PC-9 (cell line): ENCODE data around the gene ADAMTS19. TPM values are rescaled to one million over a fixed set of nuclear protein-coding genes. Genes with fewer than 3 reads are reported as not detected.

Experiments
- BruUV-seq: library from RNA; stranded (reverse); fragments of 400-500 nt; replicated peaks from 2 replicates; lab custom pipeline; 2021; lab: Mats Ljungman, UMichigan
- CTCF ChIA-PET: fragments of 300-600 bp; sonication (Branson Sonifier 250); formaldehyde crosslinking; loops from one replicate; lab custom pipeline; 2022; ENCODE audit warnings: antibody characterized with exemption; lab: Charles Lee
- POLR2A ChIA-PET: fragments of 300-600 bp; sonication (Branson Sonifier 250); formaldehyde crosslinking; loops from one replicate; lab custom pipeline; 2022; ENCODE audit warnings: antibody characterized with exemption; ENCODE audit not compliant: unreplicated experiment; lab: Charles Lee
- DNase-seq, 2 experiments: peaks; one replicate each; pipeline versions ENCODE4 v3.0.0 to v3.0.0-alpha.2; 2015 to 2022; ENCODE audit warnings: mixed read lengths in 1 of 2
- H2AFZ ChIP-seq: fragments of 200-600 bp; sonication (generic); 2 replicates; pipeline ENCODE4 v1.8.1; 2017; ENCODE audit warnings: antibody characterized with exemption
- H3F3A ChIP-seq: fragments of 200-600 bp; sonication (generic); 2 replicates; pipeline ENCODE4 v1.8.1; 2017; ENCODE audit warnings: antibody characterized with exemption, mild to moderate bottlenecking, low read depth; ENCODE audit not compliant: insufficient read depth
- H3K27ac ChIP-seq: fragments of 200-600 bp; sonication (generic); 2 replicates; pipeline ENCODE4 v1.6.1; 2016; ENCODE audit warnings: mixed run types
- H3K27me3 ChIP-seq: fragments of 200-600 bp; sonication (generic); 2 replicates; pipeline ENCODE4 v1.6.1; 2016; ENCODE audit warnings: low read depth, mixed run types; ENCODE audit not compliant: insufficient read depth
- H3K36me3 ChIP-seq: fragments of 200-600 bp; sonication (generic); 2 replicates; pipeline ENCODE4 v1.6.1; 2016; ENCODE audit warnings: low read depth, mixed run types
- H3K4me1 ChIP-seq: fragments of 200-600 bp; sonication (generic); replicated peaks from 2 replicates; pipeline ENCODE4 v1.6.1; 2016; ENCODE audit warnings: mixed run types; ENCODE audit not compliant: insufficient read depth
- H3K4me2 ChIP-seq: fragments of 200-600 bp; sonication (generic); 2 replicates; pipeline ENCODE4 v1.6.1; 2017; ENCODE audit warnings: mixed run types
- H3K4me3 ChIP-seq: fragments of 200-600 bp; sonication (generic); 2 replicates; pipeline ENCODE4 v1.6.1; 2016; ENCODE audit warnings: mixed run types
- H3K79me2 ChIP-seq: fragments of 200-600 bp; sonication (generic); 2 replicates; pipeline ENCODE4 v1.6.1; 2017; ENCODE audit warnings: low read depth, mixed run types
- H3K9me2 ChIP-seq: fragments of 200-600 bp; sonication (generic); 2 replicates; pipeline ENCODE4 v1.8.1; 2017; ENCODE audit warnings: mild to moderate bottlenecking; ENCODE audit not compliant: insufficient read depth
- H3K9me3 ChIP-seq: fragments of 200-600 bp; sonication (generic); 2 replicates; pipeline ENCODE4 v1.8.1; 2016; ENCODE audit warnings: low read depth; ENCODE audit not compliant: insufficient read depth
- H4K20me1 ChIP-seq: fragments of 200-600 bp; sonication (generic); 2 replicates; pipeline ENCODE4 v1.8.1; 2017; ENCODE audit not compliant: insufficient read depth
- CTCF ChIP-seq: fragments of 200-600 bp; sonication (generic); conservative IDR thresholded peaks from 2 replicates; pipeline ENCODE4 v1.6.1; 2017; ENCODE audit warnings: mixed run types, antibody characterized with exemption, mild to moderate bottlenecking, moderate library complexity
- EZH2 ChIP-seq: fragments of 200-600 bp; sonication (generic); IDR thresholded peaks from 2 replicates; pipeline ENCODE4 v1.8.0; 2017; ENCODE audit warnings: antibody characterized with exemption, low read depth
- intact Hi-C: fragments of 100-400 bp; cut with micrococcal nuclease; formaldehyde crosslinking; loops from one replicate; pipeline ENCODE4 v1.10.0; 2022; ENCODE audit not compliant: unreplicated experiment
- total RNA-seq: library from RNA; stranded (reverse); gene quantifications from 2 replicates; pipeline ENCODE4 v1.2.3, GENCODE V29; 2021

The ADAMTS19 gene
- total RNA-seq, 1 experiment from 2014 or later, result not detected

GRCh38 chr5:129481161-129481560 lies 21.1 kb downstream of the ADAMTS19 start:
- ChIA-PET POLR2A (no interaction called here), CTCF (no interaction called here)
- H2AFZ ChIP-seq, result no peak overlapping the region
- no peaks in the 10 kb centered on the region for H3K4me1 ChIP-seq
- intact Hi-C loops, result no loop called here
- H3K36me3 ChIP-seq, result no peaks in the 10 kb centered on the region
- no peaks in the 10 kb centered on the region for H3K9me2 ChIP-seq
- DNase-seq, result no peak
- no peaks in the 10 kb centered on the region for H3F3A ChIP-seq
- H3K27ac ChIP-seq, result no peak overlapping the region
- TF ChIP-seq CTCF (no peak), EZH2 (no peak)
- H3K4me2 ChIP-seq, result no peak overlapping the region
- no peaks in the 10 kb centered on the region for H3K9me3 ChIP-seq
- H4K20me1 ChIP-seq, result no peaks in the 10 kb centered on the region
- no peaks in the 10 kb centered on the region for H3K79me2 ChIP-seq
- no TSS peak for BruUV-seq
- no peaks in the 10 kb centered on the region for H3K27me3 ChIP-seq
- no peak overlapping the region for H3K4me3 ChIP-seq

GRCh38 chr5:129496421-129496820 lies 36.3 kb downstream of the ADAMTS19 start:
- ChIA-PET POLR2A (no interaction called here), CTCF (no interaction called here)
- H3K27me3 ChIP-seq, result no peaks in the 10 kb centered on the region
- H3K4me1 ChIP-seq, result no peaks in the 10 kb centered on the region
- H3K27ac ChIP-seq, result no peak overlapping the region
- no TSS peak for BruUV-seq
- H3K4me3 ChIP-seq, result no peak overlapping the region
- H3K9me2 ChIP-seq, result 0 out of 2 replicates have a peak, but pooled peaks cover 3% of the 10 kb centered on the region
- H3K9me3 ChIP-seq, result no peaks in the 10 kb centered on the region
- H3F3A ChIP-seq, result no peaks in the 10 kb centered on the region
- intact Hi-C loops, result no loop called here
- TF ChIP-seq EZH2, result no peak
- TF ChIP-seq CTCF, result no peak
- no peak for DNase-seq
- no peak overlapping the region for H2AFZ ChIP-seq
- no peaks in the 10 kb centered on the region for H3K36me3 ChIP-seq
- H3K4me2 ChIP-seq, result no peak overlapping the region
- no peaks in the 10 kb centered on the region for H4K20me1 ChIP-seq
- H3K79me2 ChIP-seq, result no peaks in the 10 kb centered on the region

GRCh38 chr5:129496864-129497595 lies 36.9 kb downstream of the ADAMTS19 start:
- Histone ChIP-seq H3K4me3 (no peak overlapping the region), H3F3A (no peaks in the 10 kb centered on the region), H3K9me3 (no peaks in the 10 kb centered on the region), H3K79me2 (no peaks in the 10 kb centered on the region), H3K4me2 (no peak overlapping the region), H3K27me3 (no peaks in the 10 kb centered on the region), H3K4me1 (no peaks in the 10 kb centered on the region), H2AFZ (no peak overlapping the region), H3K27ac (no peak overlapping the region), H4K20me1 (no peaks in the 10 kb centered on the region), H3K9me2 (0 out of 2 replicates have a peak, but pooled peaks cover 3% of the 10 kb centered on the region), H3K36me3 (no peaks in the 10 kb centered on the region)
- no TSS peak for BruUV-seq
- no peak for TF ChIP-seq EZH2
- no peak for TF ChIP-seq CTCF
- CTCF ChIA-PET, result no interaction called here
- POLR2A ChIA-PET, result no interaction called here
- intact Hi-C loops, result no loop called here
- no peak for DNase-seq
